Measurements from ENCODE around the gene AVPR2.

AVPR2 gene

DNA sequence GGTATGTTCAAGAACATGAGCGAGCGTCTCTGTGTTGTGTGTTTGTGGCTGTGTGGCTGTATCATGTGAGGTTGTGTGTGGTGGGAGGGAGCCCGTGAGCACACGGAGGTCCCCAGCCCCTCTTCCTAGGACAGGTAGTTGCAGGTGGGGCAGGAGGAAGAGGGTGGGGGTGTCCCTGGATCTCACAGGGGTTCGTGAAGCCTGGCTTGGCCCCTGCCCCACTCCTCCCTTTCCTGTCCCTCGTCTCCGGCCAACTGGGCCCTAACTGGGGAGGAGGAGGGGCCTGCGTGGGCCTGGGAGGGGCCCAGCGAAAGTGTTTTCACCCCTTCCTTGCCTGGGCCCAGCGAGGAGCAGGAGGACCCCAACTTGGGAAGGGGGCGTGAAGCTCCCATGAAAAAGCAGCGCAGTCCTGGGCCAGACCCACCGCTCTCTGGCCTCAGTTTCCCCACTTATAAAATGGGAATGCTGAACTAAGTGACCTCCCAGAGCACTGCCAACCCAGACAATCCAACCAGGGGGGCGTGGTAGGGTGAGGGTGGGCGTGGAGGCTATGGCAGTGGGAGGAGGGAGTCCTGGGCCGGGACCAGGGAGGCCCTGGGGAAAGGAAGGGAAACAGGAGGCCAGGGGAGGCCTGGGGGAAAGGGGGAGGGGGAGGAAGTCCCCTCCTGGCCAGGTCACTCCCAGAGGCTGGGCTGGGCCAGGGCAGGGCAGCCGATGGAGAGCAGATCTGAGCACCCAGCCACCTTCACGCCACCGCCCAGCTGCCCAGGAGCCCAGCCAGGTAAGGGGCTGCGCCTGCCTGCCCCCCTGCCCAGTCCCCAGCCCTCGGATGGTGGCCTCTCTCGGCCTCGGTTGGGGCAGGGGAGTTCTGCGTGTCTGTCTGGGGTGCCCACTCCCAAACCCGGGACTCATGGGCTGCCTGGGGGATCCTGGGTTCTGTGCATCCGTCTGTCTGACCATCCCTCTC, at the start of gene AVPR2:
TSS of gene AVPR2 (plus strand) at position 683 of the 967 bp plus-strand sequence. CDS start 473 bp downstream, outside the sequence.
- DNase-seq (ENCODE audit: low read depth) = no peak
- TF ChIP-seq, protein P1, sequence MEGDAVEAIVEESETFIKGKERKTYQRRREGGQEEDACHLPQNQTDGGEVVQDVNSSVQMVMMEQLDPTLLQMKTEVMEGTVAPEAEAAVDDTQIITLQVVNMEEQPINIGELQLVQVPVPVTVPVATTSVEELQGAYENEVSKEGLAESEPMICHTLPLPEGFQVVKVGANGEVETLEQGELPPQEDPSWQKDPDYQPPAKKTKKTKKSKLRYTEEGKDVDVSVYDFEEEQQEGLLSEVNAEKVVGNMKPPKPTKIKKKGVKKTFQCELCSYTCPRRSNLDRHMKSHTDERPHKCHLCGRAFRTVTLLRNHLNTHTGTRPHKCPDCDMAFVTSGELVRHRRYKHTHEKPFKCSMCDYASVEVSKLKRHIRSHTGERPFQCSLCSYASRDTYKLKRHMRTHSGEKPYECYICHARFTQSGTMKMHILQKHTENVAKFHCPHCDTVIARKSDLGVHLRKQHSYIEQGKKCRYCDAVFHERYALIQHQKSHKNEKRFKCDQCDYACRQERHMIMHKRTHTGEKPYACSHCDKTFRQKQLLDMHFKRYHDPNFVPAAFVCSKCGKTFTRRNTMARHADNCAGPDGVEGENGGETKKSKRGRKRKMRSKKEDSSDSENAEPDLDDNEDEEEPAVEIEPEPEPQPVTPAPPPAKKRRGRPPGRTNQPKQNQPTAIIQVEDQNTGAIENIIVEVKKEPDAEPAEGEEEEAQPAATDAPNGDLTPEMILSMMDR (IDR thresholded peaks at IDR 0.05; ENCODE audit: low read depth, low read length, missing control alignments) = no peak
- H3K4me3 ChIP-seq (ENCODE audit: low read depth, low read length) = no peak within 1 kb of the TSS

DNA sequence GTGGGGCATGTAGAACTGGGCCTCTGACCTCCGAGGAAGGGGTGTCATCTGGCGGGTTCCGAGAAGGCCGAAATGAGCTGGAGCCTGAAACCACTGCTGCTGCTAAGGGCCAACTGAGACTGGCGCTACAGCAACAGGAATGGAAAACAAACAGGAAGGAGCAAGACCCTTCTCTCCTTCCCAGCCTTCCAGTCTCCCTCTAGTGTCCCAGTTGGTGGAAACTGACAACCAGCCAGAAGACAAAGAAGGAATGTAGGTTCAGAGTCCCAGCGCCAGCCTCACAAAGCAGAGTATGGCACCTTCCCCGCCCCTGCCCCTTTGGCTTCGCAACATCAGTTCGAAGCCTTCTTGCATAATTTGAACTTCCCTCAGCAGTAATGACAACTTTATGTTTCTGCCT, 49.8 kb upstream of the AVPR2 start:
- no peak for DNase-seq (ENCODE audit: low read depth)
- H3K4me3 ChIP-seq (ENCODE audit: low read depth, low read length) = no peak overlapping the region
- TF ChIP-seq, protein P1 (IDR thresholded peaks at IDR 0.05; ENCODE audit: low read depth, low read length, missing control alignments) = no peak

DNA sequence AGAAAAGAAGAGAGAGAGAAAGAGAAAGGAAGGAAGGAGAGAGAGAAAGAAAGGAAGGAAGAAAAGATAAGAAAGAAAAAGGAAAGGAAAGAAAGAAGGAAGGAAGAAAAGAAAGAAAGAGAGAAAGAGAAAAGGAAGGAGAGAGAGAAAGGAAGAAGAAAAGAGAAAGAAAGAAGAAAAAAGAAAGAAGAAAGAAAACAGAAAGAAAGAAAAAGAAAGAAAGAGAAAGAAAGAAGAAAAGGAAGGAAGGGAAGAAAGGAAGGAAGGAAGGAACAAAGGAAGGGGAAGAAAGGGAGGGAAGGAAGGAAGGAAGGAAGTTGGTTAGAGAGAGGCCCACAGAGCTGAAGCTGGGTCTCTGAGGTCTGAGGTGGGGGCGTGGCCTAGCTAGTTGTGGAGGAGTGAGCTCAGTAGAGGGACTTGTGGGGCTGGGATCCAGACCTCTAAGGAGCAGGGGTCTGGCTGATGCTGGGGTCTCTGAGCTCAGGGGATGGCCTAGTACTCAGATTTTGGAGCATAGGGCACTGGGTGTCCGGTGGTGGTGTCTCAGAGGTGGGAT, 47.0 kb upstream of the AVPR2 start:
- no peak for DNase-seq (ENCODE audit: low read depth)
- TF ChIP-seq, protein P1 (IDR thresholded peaks at IDR 0.05; ENCODE audit: low read depth, low read length, missing control alignments) = no peak
- no peak overlapping the region for H3K4me3 ChIP-seq (ENCODE audit: low read depth, low read length)

DNA sequence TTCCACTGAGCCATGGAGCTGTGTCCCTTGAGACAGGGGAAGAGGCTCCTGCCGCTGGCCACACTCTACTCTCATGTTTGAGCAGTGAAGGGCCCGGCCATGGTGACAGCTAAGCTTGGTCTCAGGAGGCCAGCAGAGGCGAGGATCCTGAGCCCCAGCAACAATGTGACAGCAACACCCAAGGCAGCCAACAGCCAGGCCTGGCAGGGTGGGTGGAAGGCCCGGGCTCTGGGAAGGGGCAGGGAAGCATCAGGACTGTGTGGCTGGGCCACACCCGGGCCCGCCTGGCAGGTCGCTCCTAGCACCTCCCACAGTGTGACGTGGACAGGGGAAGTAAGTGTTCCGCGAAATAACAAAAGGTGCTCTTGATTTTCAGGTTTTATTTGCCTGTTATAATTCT, 43.3 kb upstream of the AVPR2 start:
- DNase-seq (ENCODE audit: low read depth) = no peak
- TF ChIP-seq, protein P1 (IDR thresholded peaks at IDR 0.05; ENCODE audit: low read depth, low read length, missing control alignments) = no peak
- H3K4me3 ChIP-seq (ENCODE audit: low read depth, low read length) = no peak overlapping the region

DNA sequence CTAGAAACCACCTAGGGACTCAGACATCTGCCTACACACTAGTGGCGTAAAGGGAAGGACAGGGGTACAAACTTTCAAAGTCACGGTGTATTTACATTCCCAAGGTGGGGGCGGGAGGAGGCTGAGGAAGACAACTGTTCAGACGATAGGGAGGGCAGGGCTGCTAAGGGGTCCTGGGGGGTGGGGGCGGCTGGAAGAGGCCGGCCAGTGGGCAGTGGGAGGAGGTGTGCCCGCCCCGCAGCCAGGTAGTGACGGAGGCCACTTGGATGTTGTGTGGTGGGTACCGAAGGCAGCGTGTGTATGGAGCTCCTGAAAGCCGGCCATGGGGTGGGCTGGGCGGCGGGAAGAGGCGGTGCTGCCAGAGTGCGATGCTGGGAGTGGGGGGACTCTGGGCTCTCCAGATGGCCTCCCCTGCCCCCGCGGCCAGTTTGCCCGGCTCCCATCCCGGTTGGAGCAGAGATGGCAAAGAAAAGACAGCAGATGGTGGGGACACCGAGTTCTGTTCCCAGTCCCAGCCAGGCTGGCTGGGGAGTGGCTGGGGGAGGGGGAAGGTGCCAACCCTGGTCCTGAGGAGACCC, 42.7 kb upstream of the AVPR2 start:
- TF ChIP-seq, protein P1 (IDR thresholded peaks at IDR 0.05; ENCODE audit: low read depth, low read length, missing control alignments) = no peak
- H3K4me3 ChIP-seq (ENCODE audit: low read depth, low read length) = no peak overlapping the region
- no peak for DNase-seq (ENCODE audit: low read depth)

DNA sequence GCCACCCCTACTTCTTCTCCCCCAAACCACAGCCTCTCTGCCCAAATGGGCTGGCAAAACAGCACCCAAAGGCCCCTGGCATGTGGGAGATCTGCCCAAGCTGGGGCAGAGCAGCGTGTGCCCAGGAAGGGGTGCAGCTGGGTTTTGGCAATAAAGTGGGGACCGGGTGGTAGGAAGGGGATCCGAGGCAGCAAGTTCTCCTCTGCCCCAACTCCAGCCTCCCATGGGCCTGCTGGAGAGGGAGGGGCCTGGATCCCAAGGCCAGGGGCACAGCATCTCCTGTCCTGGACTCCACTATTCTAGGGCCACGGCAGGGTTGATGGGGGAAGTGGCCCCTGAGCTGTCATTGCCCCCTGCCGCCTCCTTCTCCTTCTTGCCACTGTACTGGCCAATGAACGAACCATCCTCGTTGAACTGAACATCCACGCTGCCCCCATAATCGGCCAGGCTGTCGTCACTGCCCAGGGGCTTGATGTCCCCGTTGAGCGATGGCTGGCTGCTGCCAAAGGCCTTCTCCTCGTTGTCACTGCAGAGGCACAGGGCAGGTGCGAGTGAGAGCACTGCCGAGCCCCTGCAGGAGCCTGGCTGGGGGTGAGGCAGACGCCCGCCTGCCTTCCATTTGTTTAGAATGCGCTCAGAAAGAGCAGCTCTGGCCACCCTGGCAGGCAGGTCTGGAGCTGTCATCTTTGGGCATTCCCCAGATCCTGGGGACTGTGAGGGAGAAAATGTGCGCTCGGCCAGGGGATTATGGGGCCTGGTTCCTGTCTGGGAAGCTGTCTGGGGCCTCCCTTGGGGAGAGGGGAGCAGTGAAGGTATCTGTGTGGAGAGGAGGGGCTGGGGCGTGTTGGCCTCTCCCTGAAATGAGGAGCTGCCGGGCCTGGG, 41.9 kb upstream of the AVPR2 start:
- no peak overlapping the region for H3K4me3 ChIP-seq (ENCODE audit: low read depth, low read length)
- TF ChIP-seq, protein P1 (IDR thresholded peaks at IDR 0.05; ENCODE audit: low read depth, low read length, missing control alignments) = no peak
- no peak for DNase-seq (ENCODE audit: low read depth)

Data from GM12864 (cell line).